Activated CD8-positive, alpha-beta memory T cell treated with anti-CD3 and anti-CD28 coated beads, Interleukin-2, amount 50 U/mL, for 1 hour (primary cell): ENCODE measurements around the gene CYP2D6.
"Not testable (repeated sequence)": the region's sequence is repeated elsewhere in the genome, so short reads cannot be mapped to it uniquely, and the experiment has no call there.

Experiments used
- DNase-seq: peaks from one replicate; pipeline ENCODE4 v3.0.0-alpha.2; 2020; ENCODE audit errors: extremely low read depth

Gene CYP2D6

GRCh38 chr22:42134100-42135020 is 3.8 kb upstream of the CYP2D6 start:
- no peak for DNase-seq

DNA sequence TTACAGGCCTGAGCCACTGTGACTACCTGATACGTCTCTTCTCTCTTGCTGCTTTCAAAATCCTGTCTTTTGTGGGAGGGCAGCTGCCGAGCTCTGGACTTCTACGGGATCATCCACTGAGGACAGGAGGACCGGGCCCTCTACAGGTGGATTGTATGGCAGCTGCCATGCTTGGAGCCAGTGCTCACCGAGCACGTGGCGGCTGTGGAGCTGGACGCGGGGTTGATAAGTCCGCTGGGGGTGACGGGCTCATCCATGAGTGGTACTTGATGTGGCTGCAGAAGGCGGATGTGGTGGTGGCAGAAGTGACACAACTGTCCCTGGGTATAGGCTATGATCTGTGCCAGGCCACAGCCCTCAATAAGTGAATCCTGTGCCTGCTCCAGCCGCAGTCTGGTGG is 1.8 kb upstream of the CYP2D6 start:
- no peak for DNase-seq

DNA sequence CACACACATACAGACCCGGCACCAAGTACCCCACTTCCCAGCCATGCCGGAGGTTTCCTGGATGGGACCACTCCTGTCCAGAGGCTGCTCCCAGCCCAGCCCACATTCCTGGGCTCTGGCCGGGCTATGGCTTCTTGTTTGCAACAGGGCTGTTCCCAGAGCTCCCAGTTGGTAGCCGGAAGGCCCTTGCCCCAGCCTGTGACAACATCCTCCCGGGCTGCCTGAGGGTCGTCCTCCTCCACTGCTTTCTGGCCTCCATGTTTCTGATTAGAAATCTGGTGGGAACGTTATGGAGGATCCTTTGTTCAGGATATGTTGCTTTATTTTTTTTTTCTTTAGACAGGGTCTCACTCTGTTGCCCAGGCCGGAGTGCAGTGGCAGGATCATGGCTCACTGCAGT is 952 bp upstream of the CYP2D6 start:
- no peak for DNase-seq

DNA sequence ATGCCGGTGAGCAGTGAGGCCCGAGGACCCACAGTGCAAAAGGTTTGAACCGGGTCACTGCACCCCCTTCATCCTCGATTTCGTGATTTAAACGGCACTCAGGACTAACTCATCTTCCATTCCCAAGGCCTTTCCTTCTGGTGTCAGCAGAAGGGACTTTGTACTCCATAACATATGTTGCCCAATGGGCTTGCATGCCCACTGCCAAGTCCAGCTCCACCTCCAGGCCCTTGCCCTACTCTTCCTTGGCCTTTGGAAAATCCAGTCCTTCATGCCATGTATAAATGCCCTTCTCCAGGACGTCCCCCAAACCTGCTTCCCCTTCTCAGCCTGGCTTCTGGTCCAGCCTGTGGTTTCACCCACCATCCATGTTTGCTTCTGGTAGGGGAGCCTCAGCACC is 428 bp downstream of the CYP2D6 start:
- not testable (repeated sequence) for DNase-seq

GRCh38 chr22:42128776-42129694 is 1.6 kb downstream of the CYP2D6 start:
- DNase-seq = not testable (repeated sequence)

GRCh38 chr22:42128007-42128406 is 2.6 kb downstream of the CYP2D6 start:
- not testable (repeated sequence) for DNase-seq

- DNase-seq = no peak
These were observed 3.0 kb downstream of the CYP2D6 start for GRCh38 chr22:42127606-42128005.

GRCh38 chr22:42123529-42123928 is 7.1 kb downstream of the CYP2D6 start:
- not testable (repeated sequence) for DNase-seq

DNA sequence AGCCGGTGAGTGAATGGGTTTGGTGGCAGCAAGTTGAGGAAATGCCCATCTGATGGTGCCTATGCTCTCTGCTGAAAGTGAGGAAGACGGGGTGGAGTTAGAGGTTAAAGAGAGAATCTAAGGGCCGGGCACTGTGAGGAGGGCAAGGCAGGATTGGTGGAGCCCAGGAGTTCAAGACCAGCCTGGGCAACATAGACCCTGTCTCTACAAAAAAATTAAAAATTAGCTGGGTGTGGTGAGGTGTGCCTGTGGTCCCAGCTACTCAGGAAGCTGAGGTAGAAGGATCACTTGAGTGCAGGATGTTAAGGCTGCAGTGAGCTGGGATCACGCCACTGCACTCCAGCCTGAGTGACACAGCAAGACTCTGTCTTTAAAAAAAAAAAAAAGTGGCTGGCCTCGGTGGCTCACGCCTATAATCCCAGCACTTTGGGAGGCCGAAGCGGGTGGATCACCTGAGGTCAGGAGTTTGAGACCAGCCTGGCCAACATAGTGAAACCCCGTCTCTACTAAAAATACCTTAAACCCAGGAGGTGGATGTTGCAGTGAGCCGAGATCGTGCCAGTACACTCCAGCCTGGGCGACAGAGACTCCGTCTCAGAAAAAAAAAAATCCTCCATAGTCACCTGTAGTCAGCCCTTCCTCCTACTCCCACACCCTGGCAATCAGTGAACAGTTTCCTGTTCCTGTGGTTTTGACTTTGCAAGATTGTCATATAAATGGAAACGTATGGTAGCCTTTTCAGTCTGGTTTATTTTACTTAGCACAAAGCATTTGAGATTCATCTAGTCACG is 10.2 kb downstream of the CYP2D6 start:
- DNase-seq = peak; percentile 9

DNA sequence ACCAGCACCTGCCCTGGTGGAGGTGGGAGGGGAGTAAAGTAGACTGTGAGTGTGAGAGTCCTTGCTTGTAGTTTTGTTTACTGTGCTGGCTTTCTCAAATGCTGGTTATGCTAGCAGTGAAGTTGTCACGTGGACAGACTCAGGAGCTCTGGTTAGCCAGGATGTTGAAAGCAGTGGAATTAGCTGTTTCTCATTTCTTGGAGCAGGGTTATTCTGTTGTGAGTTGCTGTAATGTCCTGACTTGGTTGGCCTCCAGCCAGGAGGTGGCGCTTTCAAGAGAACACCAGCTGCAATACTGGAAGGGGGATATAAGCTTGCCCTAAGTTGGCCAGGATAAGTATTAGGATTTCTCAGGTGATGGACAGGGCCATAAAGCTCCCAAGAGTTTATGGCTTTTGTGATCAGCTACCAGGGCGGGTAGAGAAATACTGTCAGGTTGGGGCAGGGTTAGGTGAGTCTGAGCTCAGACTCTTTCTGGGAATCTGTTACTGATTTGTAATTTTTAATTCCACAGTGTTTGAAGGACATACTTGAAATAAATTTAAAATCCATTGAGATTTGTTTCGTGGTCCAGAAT is 13.7 kb downstream of the CYP2D6 start:
- DNase-seq = no peak

DNA sequence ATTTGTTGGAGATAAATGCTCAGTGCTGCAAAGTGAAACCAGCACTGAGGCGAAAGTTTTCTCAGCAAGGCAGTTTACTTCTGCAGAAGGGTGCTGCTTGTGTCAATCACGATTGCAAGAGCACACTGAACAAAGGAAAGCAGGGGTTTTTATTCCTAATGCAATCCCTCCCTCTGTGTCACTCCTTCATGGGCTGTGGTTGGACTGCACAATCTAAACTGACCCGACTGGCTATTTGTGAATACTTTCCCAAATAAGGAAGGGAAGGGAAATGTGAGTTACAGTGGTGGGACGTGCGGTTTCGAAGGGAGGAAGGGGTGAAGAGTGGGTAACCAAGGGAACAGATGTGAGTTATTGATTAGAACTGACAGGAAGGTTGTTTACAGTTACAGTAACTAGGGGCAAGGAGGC is 15.2 kb downstream of the CYP2D6 start:
- DNase-seq = not testable (repeated sequence)

GRCh38 chr22:42114721-42115120 is 15.9 kb downstream of the CYP2D6 start:
- DNase-seq = no peak

DNA sequence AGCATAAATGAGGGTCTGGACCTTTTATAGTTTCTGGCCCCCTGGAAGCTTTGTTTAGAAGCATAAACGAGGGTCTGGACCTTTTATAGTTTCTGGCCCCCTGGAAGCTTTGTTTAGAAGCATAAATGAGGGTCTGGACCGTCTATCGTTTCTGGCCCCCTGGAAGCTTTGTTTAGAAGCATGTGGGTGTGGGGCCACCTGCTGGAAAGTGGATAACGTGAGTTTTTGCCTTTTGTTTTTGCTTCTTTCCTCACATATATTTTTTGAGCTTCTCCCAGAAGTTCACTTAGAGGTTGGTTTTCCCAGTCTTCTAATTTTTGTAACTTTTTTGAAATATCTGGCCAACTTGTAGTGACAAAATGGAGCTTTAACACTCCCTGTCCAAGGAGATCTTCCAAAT is 17.8 kb downstream of the CYP2D6 start:
- DNase-seq = not testable (repeated sequence)

GRCh38 chr22:42111798-42112197 is 18.8 kb downstream of the CYP2D6 start:
- no peak for DNase-seq

DNA sequence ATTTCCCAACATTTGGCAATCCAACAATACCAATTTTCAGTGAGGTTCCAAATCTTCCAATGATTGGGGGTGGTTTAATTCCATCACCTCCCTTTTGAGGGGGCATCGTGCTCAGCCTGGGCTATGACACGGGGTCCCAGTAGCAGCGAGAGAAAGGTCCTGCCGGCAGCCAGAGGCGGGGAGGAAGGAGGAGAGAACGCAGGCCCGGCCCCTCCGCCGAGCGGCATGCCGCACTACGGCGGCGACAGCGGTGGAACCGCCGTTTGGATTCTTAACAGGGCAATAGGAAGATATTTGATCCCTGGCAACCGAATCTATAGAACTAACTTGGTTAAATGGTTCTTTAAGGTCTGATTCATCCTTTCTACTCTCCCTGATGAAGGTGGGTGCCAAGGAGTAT is 21.8 kb downstream of the CYP2D6 start:
- DNase-seq = no peak

- DNase-seq = not testable (repeated sequence)
These were observed 26.2 kb downstream of the CYP2D6 start for GRCh38 chr22:42104332-42104860.

DNA sequence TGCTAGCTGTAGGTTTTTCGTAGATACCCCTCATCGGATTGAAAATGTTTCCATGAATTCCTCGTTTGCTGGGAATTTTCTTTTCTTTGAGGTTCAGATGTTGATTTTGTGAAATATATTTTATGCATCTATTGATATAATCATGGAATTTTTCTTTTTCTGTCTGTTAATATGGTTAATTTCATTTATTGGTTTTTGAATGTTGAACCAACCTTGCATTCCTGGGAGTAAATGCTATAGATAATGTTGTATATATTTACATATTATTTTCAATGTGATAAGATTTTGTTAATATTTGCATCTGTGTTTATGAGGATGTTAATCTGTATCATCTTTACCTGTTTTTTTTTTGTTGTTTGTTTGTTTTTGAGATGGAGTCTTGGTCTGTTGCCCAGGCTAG is 29.4 kb downstream of the CYP2D6 start:
- no peak for DNase-seq

DNA sequence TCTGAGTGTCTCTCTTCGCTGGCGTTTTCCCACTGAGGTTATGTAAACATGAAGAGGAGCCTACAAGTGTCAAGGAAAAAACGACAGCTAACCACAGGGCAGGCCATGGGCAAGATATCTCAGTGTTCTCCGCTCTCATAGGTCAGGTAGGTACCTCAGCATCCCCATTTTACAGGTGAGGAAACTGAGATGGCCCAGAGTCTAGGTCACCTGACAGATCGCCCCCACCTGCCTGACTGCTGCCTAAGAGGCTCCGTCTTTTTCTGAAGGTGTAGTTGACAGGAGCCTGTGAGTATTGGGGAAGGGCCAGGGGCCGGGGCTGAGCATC is 39.2 kb downstream of the CYP2D6 start:
- DNase-seq = no peak

- DNase-seq = peak; percentile 98
These were observed 39.8 kb downstream of the CYP2D6 start, which contains the start of gene NDUFA6 for GRCh38 chr22:42090596-42091454. Gene NDUFA6, minus strand, starts transcription at chr22:42090772. Its CDS starts 28 bp downstream, at chr22:42090744.

GRCh38 chr22:42086051-42086450 is 44.6 kb downstream of the CYP2D6 start:
- no peak for DNase-seq
